PC-9 (cell line): ENCODE data around the gene PRKAG1. TPM values are rescaled to one million over a fixed set of nuclear protein-coding genes. Genes with fewer than 3 reads are reported as not detected.

Source experiments
- BruUV-seq: library from RNA; stranded (reverse); fragments of 400-500 nt; replicated peaks from 2 replicates; lab custom pipeline; 2021; lab: Mats Ljungman, UMichigan
- CTCF ChIA-PET: fragments of 300-600 bp; sonication (Branson Sonifier 250); formaldehyde crosslinking; loops from one replicate; lab custom pipeline; 2022; ENCODE audit warnings: antibody characterized with exemption; lab: Charles Lee
- POLR2A ChIA-PET: fragments of 300-600 bp; sonication (Branson Sonifier 250); formaldehyde crosslinking; loops from one replicate; lab custom pipeline; 2022; ENCODE audit warnings: antibody characterized with exemption; ENCODE audit not compliant: unreplicated experiment; lab: Charles Lee
- DNase-seq, 2 experiments: peaks; one replicate each; pipeline versions ENCODE4 v3.0.0 to v3.0.0-alpha.2; 2015 to 2022; ENCODE audit warnings: mixed read lengths in 1 of 2
- H2AFZ ChIP-seq: fragments of 200-600 bp; sonication (generic); 2 replicates; pipeline ENCODE4 v1.8.1; 2017; ENCODE audit warnings: antibody characterized with exemption
- H3F3A ChIP-seq: fragments of 200-600 bp; sonication (generic); 2 replicates; pipeline ENCODE4 v1.8.1; 2017; ENCODE audit warnings: antibody characterized with exemption, mild to moderate bottlenecking, low read depth; ENCODE audit not compliant: insufficient read depth
- H3K27ac ChIP-seq: fragments of 200-600 bp; sonication (generic); 2 replicates; pipeline ENCODE4 v1.6.1; 2016; ENCODE audit warnings: mixed run types
- H3K27me3 ChIP-seq: fragments of 200-600 bp; sonication (generic); 2 replicates; pipeline ENCODE4 v1.6.1; 2016; ENCODE audit warnings: low read depth, mixed run types; ENCODE audit not compliant: insufficient read depth
- H3K36me3 ChIP-seq: fragments of 200-600 bp; sonication (generic); 2 replicates; pipeline ENCODE4 v1.6.1; 2016; ENCODE audit warnings: low read depth, mixed run types
- H3K4me1 ChIP-seq: fragments of 200-600 bp; sonication (generic); replicated peaks from 2 replicates; pipeline ENCODE4 v1.6.1; 2016; ENCODE audit warnings: mixed run types; ENCODE audit not compliant: insufficient read depth
- H3K4me2 ChIP-seq: fragments of 200-600 bp; sonication (generic); 2 replicates; pipeline ENCODE4 v1.6.1; 2017; ENCODE audit warnings: mixed run types
- H3K4me3 ChIP-seq: fragments of 200-600 bp; sonication (generic); 2 replicates; pipeline ENCODE4 v1.6.1; 2016; ENCODE audit warnings: mixed run types
- H3K79me2 ChIP-seq: fragments of 200-600 bp; sonication (generic); 2 replicates; pipeline ENCODE4 v1.6.1; 2017; ENCODE audit warnings: low read depth, mixed run types
- H3K9me2 ChIP-seq: fragments of 200-600 bp; sonication (generic); 2 replicates; pipeline ENCODE4 v1.8.1; 2017; ENCODE audit warnings: mild to moderate bottlenecking; ENCODE audit not compliant: insufficient read depth
- H3K9me3 ChIP-seq: fragments of 200-600 bp; sonication (generic); 2 replicates; pipeline ENCODE4 v1.8.1; 2016; ENCODE audit warnings: low read depth; ENCODE audit not compliant: insufficient read depth
- H4K20me1 ChIP-seq: fragments of 200-600 bp; sonication (generic); 2 replicates; pipeline ENCODE4 v1.8.1; 2017; ENCODE audit not compliant: insufficient read depth
- CTCF ChIP-seq: fragments of 200-600 bp; sonication (generic); conservative IDR thresholded peaks from 2 replicates; pipeline ENCODE4 v1.6.1; 2017; ENCODE audit warnings: mixed run types, antibody characterized with exemption, mild to moderate bottlenecking, moderate library complexity
- EZH2 ChIP-seq: fragments of 200-600 bp; sonication (generic); IDR thresholded peaks from 2 replicates; pipeline ENCODE4 v1.8.0; 2017; ENCODE audit warnings: antibody characterized with exemption, low read depth
- intact Hi-C: fragments of 100-400 bp; cut with micrococcal nuclease; formaldehyde crosslinking; loops from one replicate; pipeline ENCODE4 v1.10.0; 2022; ENCODE audit not compliant: unreplicated experiment
- total RNA-seq: library from RNA; stranded (reverse); gene quantifications from 2 replicates; pipeline ENCODE4 v1.2.3, GENCODE V29; 2021

The PRKAG1 gene
- total RNA-seq, 1 experiment from 2014 or later: 53.6 TPM

GRCh38 chr12:49051777-49052438 lies 33.3 kb upstream of the PRKAG1 start:
- TF ChIP-seq EZH2 (no peak), CTCF (no peak)
- Histone ChIP-seq H3K4me1 (peaks cover 8% of the 10 kb centered on the region), H3K4me3 (no peak overlapping the region), H3K36me3 (peaks cover 25% of the 10 kb centered on the region), H3F3A (no peaks in the 10 kb centered on the region), H3K27ac (no peak overlapping the region), H3K9me3 (no peaks in the 10 kb centered on the region), H3K9me2 (no peaks in the 10 kb centered on the region), H3K79me2 (peaks cover 26% of the 10 kb centered on the region), H3K4me2 (no peak overlapping the region), H4K20me1 (peaks cover 40% of the 10 kb centered on the region), H3K27me3 (no peaks in the 10 kb centered on the region), H2AFZ (no peak overlapping the region)
- intact Hi-C loops: no loop called here
- no peak for DNase-seq
- ChIA-PET CTCF (no interaction called here), POLR2A (no interaction called here)
- no TSS peak for BruUV-seq

GRCh38 chr12:49051373-49051764 lies 32.8 kb upstream of the PRKAG1 start:
- no peak overlapping the region for H2AFZ ChIP-seq
- no peak overlapping the region for H3K27ac ChIP-seq
- peaks cover 25% of the 10 kb centered on the region for H3K36me3 ChIP-seq
- peaks cover 21% of the 10 kb centered on the region for H3K79me2 ChIP-seq
- no peak overlapping the region for H3K4me2 ChIP-seq
- peaks cover 35% of the 10 kb centered on the region for H4K20me1 ChIP-seq
- no peak for DNase-seq
- no peak for TF ChIP-seq EZH2
- TF ChIP-seq CTCF: no peak
- no peaks in the 10 kb centered on the region for H3F3A ChIP-seq
- intact Hi-C loops: no loop called here
- H3K4me1 ChIP-seq: peaks cover 3% of the 10 kb centered on the region
- BruUV-seq: no TSS peak
- no peaks in the 10 kb centered on the region for H3K27me3 ChIP-seq
- CTCF ChIA-PET: no interaction called here
- POLR2A ChIA-PET: no interaction called here
- no peaks in the 10 kb centered on the region for H3K9me3 ChIP-seq
- H3K4me3 ChIP-seq: no peak overlapping the region
- no peaks in the 10 kb centered on the region for H3K9me2 ChIP-seq

GRCh38 chr12:49050507-49051372 lies 32.2 kb upstream of the PRKAG1 start:
- Histone ChIP-seq H3K9me2 (no peaks in the 10 kb centered on the region), H3F3A (no peaks in the 10 kb centered on the region), H4K20me1 (peaks cover 28% of the 10 kb centered on the region), H3K4me1 (no peaks in the 10 kb centered on the region), H3K4me2 (no peak overlapping the region), H3K36me3 (peaks cover 25% of the 10 kb centered on the region), H3K79me2 (peaks cover 14% of the 10 kb centered on the region), H3K4me3 (no peak overlapping the region), H3K27ac (no peak overlapping the region), H2AFZ (no peak overlapping the region), H3K9me3 (no peaks in the 10 kb centered on the region), H3K27me3 (no peaks in the 10 kb centered on the region)
- CTCF ChIA-PET: interaction anchor here (0.6 to 1.2 kb wide), 2 partner anchors 23 to 1143 kb away, joined by 3 to 7 read pairs; no protein-coding TSS in a partner anchor
- no TSS peak for BruUV-seq
- intact Hi-C loops: no loop called here
- POLR2A ChIA-PET: no interaction called here
- no peak for DNase-seq
- TF ChIP-seq CTCF: no peak
- TF ChIP-seq EZH2: no peak
